GM06990 (cell line): ENCODE results near the gene SMOC2.

ENCODE experiments used
- DNase-seq: peaks from one replicate; pipeline ENCODE4 v3.0.0-alpha.2; 2011; ENCODE audit not compliant: insufficient read length; ENCODE audit errors: extremely low read depth
- H3K27me3 ChIP-seq: replicated peaks from 2 replicates; pipeline ENCODE4 v1.6.0; 2011; ENCODE audit warnings: low read length; ENCODE audit not compliant: control insufficient read depth, insufficient read depth
- H3K36me3 ChIP-seq: 2 replicates; pipeline ENCODE4 v1.5.1; 2011; ENCODE audit warnings: low read length; ENCODE audit not compliant: control insufficient read depth, insufficient read depth
- H3K4me3 ChIP-seq: replicated peaks from 2 replicates; pipeline ENCODE4 v1.5.1; 2011; ENCODE audit warnings: low read depth, mild to moderate bottlenecking, control low read depth, low read length
- TF ChIP-seq, protein P1 (sequence below): IDR thresholded peaks from 2 replicates; pipeline ENCODE4 v1.5.1; 2011; ENCODE audit warnings: low read length, control low read depth, mild to moderate bottlenecking, inconsistent platforms; ENCODE audit not compliant: insufficient read depth, poor library complexity, severe bottlenecking

Gene SMOC2

GRCh38 chr6:168584249-168584648 is 143.3 kb downstream of the SMOC2 start:
- Histone ChIP-seq H3K36me3 (no peaks in the 10 kb centered on the region), H3K27me3 (no peaks in the 10 kb centered on the region), H3K4me3 (no peak overlapping the region)
- DNase-seq: no peak
- TF ChIP-seq, protein P1, sequence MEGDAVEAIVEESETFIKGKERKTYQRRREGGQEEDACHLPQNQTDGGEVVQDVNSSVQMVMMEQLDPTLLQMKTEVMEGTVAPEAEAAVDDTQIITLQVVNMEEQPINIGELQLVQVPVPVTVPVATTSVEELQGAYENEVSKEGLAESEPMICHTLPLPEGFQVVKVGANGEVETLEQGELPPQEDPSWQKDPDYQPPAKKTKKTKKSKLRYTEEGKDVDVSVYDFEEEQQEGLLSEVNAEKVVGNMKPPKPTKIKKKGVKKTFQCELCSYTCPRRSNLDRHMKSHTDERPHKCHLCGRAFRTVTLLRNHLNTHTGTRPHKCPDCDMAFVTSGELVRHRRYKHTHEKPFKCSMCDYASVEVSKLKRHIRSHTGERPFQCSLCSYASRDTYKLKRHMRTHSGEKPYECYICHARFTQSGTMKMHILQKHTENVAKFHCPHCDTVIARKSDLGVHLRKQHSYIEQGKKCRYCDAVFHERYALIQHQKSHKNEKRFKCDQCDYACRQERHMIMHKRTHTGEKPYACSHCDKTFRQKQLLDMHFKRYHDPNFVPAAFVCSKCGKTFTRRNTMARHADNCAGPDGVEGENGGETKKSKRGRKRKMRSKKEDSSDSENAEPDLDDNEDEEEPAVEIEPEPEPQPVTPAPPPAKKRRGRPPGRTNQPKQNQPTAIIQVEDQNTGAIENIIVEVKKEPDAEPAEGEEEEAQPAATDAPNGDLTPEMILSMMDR: no peak

- Histone ChIP-seq H3K36me3 (no peaks in the 10 kb centered on the region), H3K27me3 (no peaks in the 10 kb centered on the region), H3K4me3 (no peak overlapping the region)
- DNase-seq: no peak
- TF ChIP-seq, protein P1: no peak
These were observed 143.7 kb downstream of the SMOC2 start for GRCh38 chr6:168584671-168585070.

- TF ChIP-seq, protein P1: no peak
- Histone ChIP-seq H3K4me3 (no peak overlapping the region), H3K27me3 (no peaks in the 10 kb centered on the region), H3K36me3 (no peaks in the 10 kb centered on the region)
- no peak for DNase-seq
These were observed 144.5 kb downstream of the SMOC2 start for GRCh38 chr6:168585441-168585840.

DNA sequence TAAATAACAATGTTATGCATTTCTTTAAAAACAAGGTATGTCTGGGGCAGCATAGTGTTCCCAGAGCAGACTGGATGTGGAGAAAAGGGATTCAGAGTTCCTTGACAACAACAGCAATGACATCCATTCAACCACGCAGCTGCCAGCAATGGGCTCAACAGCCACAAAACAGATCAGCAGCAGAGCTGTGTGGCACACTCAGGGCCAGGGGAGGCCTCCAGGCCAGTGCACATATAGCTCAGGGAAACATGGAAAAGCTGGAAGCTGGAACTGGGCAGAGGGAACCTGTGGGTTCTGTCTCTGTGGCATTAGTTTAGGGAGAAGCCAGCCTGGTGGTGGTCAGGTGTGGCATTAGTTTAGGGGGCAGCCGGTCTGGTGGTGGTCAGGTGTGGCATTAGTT is 148.3 kb downstream of the SMOC2 start:
- TF ChIP-seq, protein P1: no peak
- H3K36me3 ChIP-seq: no peaks in the 10 kb centered on the region
- H3K27me3 ChIP-seq: no peaks in the 10 kb centered on the region
- no peak overlapping the region for H3K4me3 ChIP-seq
- no peak for DNase-seq

DNA sequence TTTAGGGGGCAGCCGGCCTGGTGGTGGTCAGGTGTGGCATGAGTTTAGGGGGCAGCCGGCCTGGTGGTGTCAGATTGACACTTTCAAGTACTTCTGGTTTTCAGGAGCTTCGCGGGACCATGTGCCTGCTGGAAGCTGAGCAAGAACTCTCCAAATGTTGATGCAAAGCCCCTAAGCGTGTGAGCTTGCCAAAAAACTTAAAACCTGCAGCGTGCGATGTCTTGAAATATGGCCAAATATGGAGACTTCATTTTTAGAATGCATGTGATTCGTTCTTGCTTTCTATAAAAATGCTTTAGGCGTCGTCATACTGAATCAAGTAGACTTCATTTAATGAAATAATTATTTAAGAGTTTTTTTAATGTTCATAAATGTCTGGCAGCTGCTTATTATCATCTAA is 149.4 kb downstream of the SMOC2 start:
- no peak overlapping the region for H3K4me3 ChIP-seq
- H3K36me3 ChIP-seq: no peaks in the 10 kb centered on the region
- no peaks in the 10 kb centered on the region for H3K27me3 ChIP-seq
- TF ChIP-seq, protein P1: no peak
- DNase-seq: no peak

DNA sequence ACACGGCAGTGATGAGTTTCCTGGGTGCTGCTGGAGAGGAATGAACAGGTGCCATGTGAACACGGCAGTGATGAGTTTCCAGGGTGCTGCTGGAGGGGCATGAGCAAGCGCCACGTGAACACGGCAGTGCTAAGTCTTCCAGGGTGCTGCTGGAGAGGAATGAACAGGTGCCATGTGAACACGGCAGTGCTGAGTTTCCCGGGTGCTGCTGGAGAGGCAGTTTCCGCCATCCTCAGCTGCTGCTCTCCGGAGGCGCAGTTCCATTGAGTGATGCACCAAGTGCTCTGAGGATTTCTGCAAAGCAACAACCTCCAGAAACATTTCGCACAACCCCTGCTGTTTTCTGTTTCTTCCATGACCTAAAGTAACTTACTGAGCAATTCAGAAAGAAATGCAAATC is 155.4 kb downstream of the SMOC2 start:
- Histone ChIP-seq H3K36me3 (no peaks in the 10 kb centered on the region), H3K27me3 (no peaks in the 10 kb centered on the region), H3K4me3 (no peak overlapping the region)
- DNase-seq: no peak
- TF ChIP-seq, protein P1: no peak
